ENCODE measurements around the gene SNX11.

GRCh38 chr17:48100160-48100559, 7.4 kb upstream of the SNX11 start:
- TF ChIP-seq CTCF (conservative IDR thresholded peaks at IDR 0.05 in 1 of 2, IDR thresholded peaks at IDR 0.05 in 1 of 2; ENCODE audit: low read depth in 1 of 2, low read length in 2 of 2) (no peak), EZH2 (IDR thresholded peaks at IDR 0.05; ENCODE audit: low read length, missing control alignments) (no peak)
